ENCODE results near the gene FYB1. TPM values are rescaled to one million over a fixed set of nuclear protein-coding genes. Genes with fewer than 3 reads are reported as not detected.
"Not testable (repeated sequence)": the region's sequence is repeated elsewhere in the genome, so short reads cannot be mapped to it uniquely, and the experiment has no call there.

FYB1 gene
- total RNA-seq, 1 experiment from 2014 or later, result not detected

- no peak overlapping the region for H3K4me3 ChIP-seq
- H3K27me3 ChIP-seq, result peaks cover 19% of the 10 kb centered on the region
- no peaks in the 10 kb centered on the region for H3K9me3 ChIP-seq
- no peaks in the 10 kb centered on the region for H3K36me3 ChIP-seq
- no peak for DNase-seq
Measured at GRCh38 chr5:39235648-39236047, 16.3 kb upstream of the FYB1 start.

DNA sequence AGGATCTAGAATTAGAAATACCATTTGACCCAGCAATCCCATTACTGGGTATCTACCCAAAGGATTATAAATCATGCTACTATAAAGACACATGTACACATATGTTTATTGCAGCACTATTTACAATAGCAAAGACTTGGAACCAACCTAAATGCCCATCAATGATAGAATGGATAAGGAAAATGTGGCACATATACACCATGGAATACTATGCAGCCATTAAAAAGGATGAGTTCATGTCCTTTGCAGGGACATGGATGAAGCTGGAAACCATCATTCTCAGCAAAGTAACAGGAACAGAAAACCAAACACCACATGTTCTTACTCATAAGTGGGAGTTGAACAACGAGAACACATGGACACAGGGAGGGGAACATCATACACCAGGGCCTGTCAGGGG, 15.1 kb upstream of the FYB1 start:
- not testable (repeated sequence) for H3K9me3 ChIP-seq, DNase-seq, H3K4me3 ChIP-seq, H3K36me3 ChIP-seq
- peaks cover 19% of the 10 kb centered on the region for H3K27me3 ChIP-seq

DNA sequence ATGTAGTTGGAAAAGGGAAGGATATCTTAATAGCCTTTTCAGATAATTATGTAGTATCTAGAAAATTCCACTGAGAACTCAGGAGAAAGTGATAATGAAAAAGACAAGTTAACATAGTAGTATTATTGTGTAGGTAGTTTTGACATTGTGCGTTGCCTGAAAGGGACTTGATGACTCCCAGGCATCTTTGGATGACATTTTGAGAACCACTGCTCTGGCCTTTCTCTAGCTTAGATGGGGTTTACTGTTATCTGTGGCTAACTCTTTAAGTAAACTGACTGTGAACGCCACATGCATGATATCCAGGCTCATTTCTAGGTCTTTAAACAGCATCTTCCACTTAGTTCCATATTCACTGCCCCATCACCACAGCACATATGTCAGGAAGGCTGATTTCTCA, 14.4 kb upstream of the FYB1 start:
- DNase-seq, result no peak
- no peak overlapping the region for H3K4me3 ChIP-seq
- H3K9me3 ChIP-seq, result no peaks in the 10 kb centered on the region
- H3K36me3 ChIP-seq, result no peaks in the 10 kb centered on the region
- H3K27me3 ChIP-seq, result peaks cover 16% of the 10 kb centered on the region

- H3K27me3 ChIP-seq, result 0 out of 2 replicates have a peak, but pooled peaks cover 5% of the 10 kb centered on the region
- DNase-seq, result peak; percentile 46
- no peak overlapping the region for H3K4me3 ChIP-seq
- H3K36me3 ChIP-seq, result no peaks in the 10 kb centered on the region
- no peaks in the 10 kb centered on the region for H3K9me3 ChIP-seq
Measured at GRCh38 chr5:39231705-39232525, 12.6 kb upstream of the FYB1 start.

GRCh38 chr5:39228596-39228995, 9.2 kb upstream of the FYB1 start:
- Histone ChIP-seq H3K27me3 (no peaks in the 10 kb centered on the region), H3K36me3 (no peaks in the 10 kb centered on the region), H3K9me3 (no peaks in the 10 kb centered on the region), H3K4me3 (no peak overlapping the region)
- DNase-seq, result no peak

GRCh38 chr5:39226558-39226957, 7.2 kb upstream of the FYB1 start:
- Histone ChIP-seq H3K27me3 (no peaks in the 10 kb centered on the region), H3K36me3 (no peaks in the 10 kb centered on the region), H3K4me3 (no peak overlapping the region), H3K9me3 (no peaks in the 10 kb centered on the region)
- no peak for DNase-seq

- no peaks in the 10 kb centered on the region for H3K9me3 ChIP-seq
- H3K4me3 ChIP-seq, result no peak overlapping the region
- no peaks in the 10 kb centered on the region for H3K36me3 ChIP-seq
- no peak for DNase-seq
- H3K27me3 ChIP-seq, result no peaks in the 10 kb centered on the region
Measured at GRCh38 chr5:39226100-39226451, 6.7 kb upstream of the FYB1 start.

GRCh38 chr5:39225405-39226099, 6.2 kb upstream of the FYB1 start:
- DNase-seq, result no peak
- Histone ChIP-seq H3K27me3 (no peaks in the 10 kb centered on the region), H3K9me3 (no peaks in the 10 kb centered on the region), H3K4me3 (no peak overlapping the region), H3K36me3 (no peaks in the 10 kb centered on the region)

DNA sequence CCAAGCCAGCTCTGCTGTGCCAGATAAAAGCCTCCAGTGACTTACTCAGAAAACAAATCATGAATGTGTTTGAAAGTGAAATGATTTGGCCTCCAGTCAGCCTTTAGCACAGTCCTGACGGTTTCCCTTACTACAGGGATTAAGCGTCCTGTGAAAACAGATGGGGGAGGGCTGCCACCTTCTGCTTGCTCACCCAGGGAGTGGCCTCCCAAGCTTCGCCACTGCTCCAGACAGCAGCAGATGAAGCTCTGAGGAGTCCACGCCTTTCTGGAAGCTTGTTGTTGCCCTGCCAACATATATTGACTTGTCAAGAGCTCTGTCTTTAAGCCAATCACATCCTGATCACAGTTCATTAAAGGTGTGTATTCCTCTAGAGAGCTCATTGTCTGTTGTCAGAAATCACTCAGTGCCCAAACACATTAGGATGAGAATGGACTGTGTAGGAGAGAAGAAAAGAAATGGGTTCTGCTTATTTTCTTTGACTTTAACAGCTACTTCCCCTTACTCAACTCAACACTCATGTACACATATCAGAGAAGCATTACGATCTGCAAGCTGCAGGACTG, 4.9 kb upstream of the FYB1 start:
- Histone ChIP-seq H3K27me3 (no peaks in the 10 kb centered on the region), H3K9me3 (no peaks in the 10 kb centered on the region), H3K36me3 (no peaks in the 10 kb centered on the region), H3K4me3 (no peak overlapping the region)
- no peak for DNase-seq

DNA sequence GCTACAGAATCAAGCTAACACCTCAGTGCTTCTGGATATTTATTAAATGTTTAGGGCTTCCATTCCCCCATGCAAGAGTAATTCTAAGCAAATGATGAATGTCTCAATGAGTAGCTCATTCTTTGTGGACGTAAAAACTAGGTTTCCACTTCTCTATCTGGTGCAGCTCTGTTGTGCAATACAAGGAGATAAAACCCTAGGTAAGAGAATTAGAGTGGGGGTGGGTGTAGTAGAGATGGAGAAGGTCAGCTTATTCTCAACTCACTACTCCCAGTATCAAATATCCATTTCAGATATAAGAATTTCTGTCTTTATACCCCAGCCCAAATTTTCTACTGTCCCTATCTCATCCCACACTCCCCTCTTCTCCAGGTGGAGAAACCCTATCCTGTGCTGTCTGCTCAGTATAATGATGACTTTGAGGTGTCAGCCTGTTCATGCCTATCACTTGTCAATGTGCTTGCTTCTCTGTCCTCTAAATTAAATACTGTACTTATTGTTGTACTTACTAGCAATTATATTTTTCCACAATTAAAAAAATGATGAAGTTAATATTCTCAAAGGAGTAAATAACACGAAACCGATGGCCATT, 4.3 kb upstream of the FYB1 start:
- H3K9me3 ChIP-seq, result no peaks in the 10 kb centered on the region
- DNase-seq, result no peak
- no peaks in the 10 kb centered on the region for H3K27me3 ChIP-seq
- no peaks in the 10 kb centered on the region for H3K36me3 ChIP-seq
- no peak overlapping the region for H3K4me3 ChIP-seq

DNA sequence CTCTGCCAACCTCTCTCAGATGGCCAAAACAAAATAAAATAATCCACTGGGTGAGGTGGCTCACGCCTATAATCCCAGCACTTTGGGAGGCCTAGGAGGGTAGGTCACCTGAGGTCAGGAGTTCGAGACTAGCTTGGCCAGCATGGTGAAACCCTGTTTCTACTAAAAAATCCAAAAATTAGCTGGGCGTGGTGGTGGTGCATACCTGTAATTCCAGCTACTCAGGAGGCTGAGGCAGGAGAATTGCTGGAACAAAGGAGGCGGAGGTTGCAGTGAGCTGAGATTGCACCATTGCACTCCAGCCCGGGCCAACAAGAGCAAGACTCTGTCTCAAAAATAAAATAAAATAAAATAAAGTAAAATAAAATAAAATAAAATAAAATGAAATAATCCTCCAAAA, 2.3 kb upstream of the FYB1 start:
- not testable (repeated sequence) for DNase-seq, H3K27me3 ChIP-seq, H3K36me3 ChIP-seq, H3K9me3 ChIP-seq, H3K4me3 ChIP-seq

DNA sequence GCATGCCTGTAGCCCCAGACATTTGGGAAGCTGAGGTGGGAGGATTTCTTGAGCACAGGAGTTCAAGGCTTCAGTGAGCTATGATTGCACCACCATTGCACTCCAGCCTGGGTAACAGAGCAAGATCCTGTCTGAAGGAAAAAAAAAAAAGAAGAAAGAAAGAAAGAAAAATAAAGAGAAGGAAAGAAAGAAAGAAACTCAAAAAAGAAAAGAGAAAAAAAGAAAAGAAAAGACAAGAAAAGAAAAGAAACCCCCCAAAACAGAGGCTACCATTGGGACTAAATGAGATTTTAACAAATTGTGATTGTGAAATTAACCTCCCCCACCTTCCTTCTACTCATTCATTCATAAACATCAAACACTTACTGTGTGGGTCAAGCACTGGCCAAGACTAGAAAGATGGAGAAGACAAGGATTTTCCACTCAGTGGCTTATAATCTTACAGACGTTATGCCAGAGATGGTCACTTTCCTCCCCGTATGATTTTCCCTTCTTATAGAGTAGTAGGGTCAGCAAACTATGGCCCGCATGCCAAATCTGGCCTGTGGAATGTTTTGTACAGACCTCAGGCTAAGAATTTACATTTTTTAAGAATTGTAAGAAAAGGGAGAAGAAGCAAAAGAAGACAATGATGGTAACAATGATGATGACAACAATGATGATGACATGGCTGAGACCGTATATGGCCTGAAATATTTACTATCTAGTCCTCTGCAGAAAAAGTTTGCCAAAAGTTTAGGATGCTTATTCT, 1.1 kb upstream of the FYB1 start:
- no peak for DNase-seq
- Histone ChIP-seq H3K27me3 (no peaks in the 10 kb centered on the region), H3K9me3 (no peaks in the 10 kb centered on the region), H3K4me3 (no peak overlapping the region), H3K36me3 (no peaks in the 10 kb centered on the region)

DNA sequence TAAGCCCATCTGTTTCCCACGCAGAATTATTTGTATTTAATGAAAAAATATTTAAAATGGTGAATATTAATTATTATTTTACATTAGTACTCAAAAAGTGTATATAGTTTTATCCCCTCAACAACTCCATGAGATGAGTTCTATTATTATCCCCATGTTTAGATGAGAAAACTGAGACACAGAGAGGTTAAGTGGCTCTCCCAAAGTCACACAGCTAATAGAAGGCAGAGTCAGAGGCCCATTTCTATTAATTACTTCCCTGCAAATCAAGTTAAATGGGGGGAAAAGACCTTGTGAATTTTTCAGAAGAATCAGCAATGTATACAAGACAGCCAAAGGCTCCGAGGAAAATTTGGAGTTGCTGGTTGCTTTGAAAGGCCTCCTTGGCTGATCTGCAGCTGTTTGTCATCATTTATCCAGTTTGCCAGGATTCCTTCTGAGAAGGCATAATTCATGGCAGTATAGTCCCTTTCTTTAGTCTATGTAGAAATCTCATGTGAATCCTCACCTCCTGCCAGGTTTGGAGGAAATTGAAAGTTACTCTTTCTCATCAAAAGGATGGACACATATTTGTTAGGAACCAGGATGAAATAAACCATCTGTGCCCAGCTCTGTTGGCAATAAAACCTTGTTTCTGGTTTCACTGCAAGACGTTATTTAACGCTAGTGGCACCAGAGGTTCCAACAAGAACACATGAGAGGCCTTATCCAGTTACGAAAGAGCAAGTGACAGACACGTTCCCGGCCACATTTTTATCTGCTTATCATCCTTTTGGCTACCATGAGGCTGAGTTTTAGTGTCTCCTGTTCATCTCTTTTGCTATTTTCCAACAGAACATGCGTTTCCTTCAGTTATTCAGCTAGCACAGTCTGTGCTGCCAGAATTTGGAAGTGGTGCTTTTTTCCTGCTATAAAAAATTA, 621 bp downstream of the FYB1 start:
- Histone ChIP-seq H3K27me3 (no peaks in the 10 kb centered on the region), H3K9me3 (no peaks in the 10 kb centered on the region), H3K36me3 (no peaks in the 10 kb centered on the region), H3K4me3 (no peak overlapping the region)
- DNase-seq, result no peak

DNA sequence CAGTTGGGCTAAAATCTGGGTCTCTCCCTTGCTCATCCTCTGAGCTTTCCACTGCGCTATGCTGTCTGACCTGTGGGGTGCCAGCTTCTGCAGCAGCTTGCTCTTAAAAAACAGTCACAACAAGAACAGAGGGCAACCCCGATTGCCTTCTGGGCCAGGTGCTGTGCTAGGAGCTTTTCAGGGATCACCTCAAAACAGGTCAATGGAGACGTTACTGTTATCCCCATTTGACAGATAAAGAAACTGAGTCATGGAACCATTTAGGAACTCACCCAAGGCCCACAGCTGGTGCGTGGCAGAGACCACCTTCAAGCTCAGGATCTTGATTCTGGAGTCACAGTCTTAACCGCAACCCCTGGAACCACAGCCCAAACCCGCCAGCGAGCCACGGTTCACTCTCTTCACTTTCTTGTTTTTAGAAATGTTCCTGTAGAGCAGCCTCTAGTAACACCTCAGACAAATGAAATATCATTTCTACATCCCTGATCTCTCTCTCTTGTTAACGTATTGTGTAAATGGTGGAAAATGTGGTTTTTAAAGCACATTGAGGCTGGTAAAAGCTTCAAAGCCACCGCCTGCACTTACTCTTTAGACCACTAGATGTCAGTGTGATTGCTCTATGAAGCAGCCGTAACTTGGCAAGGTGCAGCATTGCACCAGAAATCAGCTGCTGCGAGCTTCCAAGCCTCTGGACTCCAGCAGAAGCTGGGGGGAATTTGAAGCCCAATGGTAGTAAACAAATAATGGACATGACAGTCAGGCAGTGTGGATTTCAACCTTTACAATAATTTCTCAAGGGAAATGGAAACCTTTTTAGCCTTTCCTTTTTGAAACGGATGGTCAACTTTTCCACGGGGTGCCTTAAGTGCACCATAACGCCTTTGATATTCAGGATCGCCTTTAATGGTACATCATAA, 1.7 kb downstream of the FYB1 start:
- Histone ChIP-seq H3K27me3 (no peaks in the 10 kb centered on the region), H3K9me3 (no peaks in the 10 kb centered on the region), H3K4me3 (no peak overlapping the region), H3K36me3 (no peaks in the 10 kb centered on the region)
- DNase-seq, result peak; percentile 63

- no peaks in the 10 kb centered on the region for H3K9me3 ChIP-seq
- H3K36me3 ChIP-seq, result no peaks in the 10 kb centered on the region
- H3K4me3 ChIP-seq, result no peak overlapping the region
- H3K27me3 ChIP-seq, result no peaks in the 10 kb centered on the region
- DNase-seq, result no peak
Measured at GRCh38 chr5:39216631-39217030, 2.7 kb downstream of the FYB1 start.
